ENCODE results near the gene TLK1. TPM values are rescaled to one million over a fixed set of nuclear protein-coding genes. Genes with fewer than 3 reads are reported as not detected.
"Not testable (repeated sequence)": the region's sequence is repeated elsewhere in the genome, so short reads cannot be mapped to it uniquely, and the experiment has no call there.

The TLK1 gene
- total RNA-seq, 1 donor from 2014 or later, result 106 TPM

GRCh38 chr2:171165967-171166327, 5.3 kb upstream of the TLK1 start:
- no peak for DNase-seq (ENCODE audit: low spot score)
- Mint-ChIP-seq H3K27ac (no peak overlapping the region), H3K9me3 (no peaks in the 10 kb centered on the region), H3K4me1 (ENCODE audit: low read depth) (peaks cover 33% of the 10 kb centered on the region), H3K36me3 (ENCODE audit: low read depth) (no peaks in the 10 kb centered on the region), H3K27me3 (ENCODE audit: insufficient read depth) (peaks cover 6% of the 10 kb centered on the region), H3K4me3 (no peak overlapping the region)
- intact Hi-C loops (cut with micrococcal nuclease), result no loop called here

- Mint-ChIP-seq H3K9me3 (no peaks in the 10 kb centered on the region), H3K27me3 (ENCODE audit: insufficient read depth) (peaks cover under 1% of the 10 kb centered on the region), H3K4me1 (ENCODE audit: low read depth) (peaks cover 47% of the 10 kb centered on the region), H3K36me3 (ENCODE audit: low read depth) (no peaks in the 10 kb centered on the region), H3K27ac (peak overlapping the region; percentile 75), H3K4me3 (peak overlapping the region; percentile 92)
- intact Hi-C loops (cut with micrococcal nuclease), result loop anchor here (5.0 kb wide), 3 partner anchors 64 to 524 kb away; partner anchors contain the start of genes CYBRD1 and DYNC1I2
- DNase-seq (ENCODE audit: low spot score), result no peak
Observed at GRCh38 chr2:171163261-171163660, 2.6 kb upstream of the TLK1 start.

GRCh38 chr2:171162522-171163197, 2.0 kb upstream of the TLK1 start:
- Mint-ChIP-seq H3K4me1 (ENCODE audit: low read depth) (peaks cover 51% of the 10 kb centered on the region), H3K27ac (peak overlapping the region; percentile 75), H3K4me3 (peak overlapping the region; percentile 92)
- H3K27me3 Mint-ChIP-seq (ENCODE audit: insufficient read depth); H3K36me3 Mint-ChIP-seq (ENCODE audit: low read depth); H3K9me3 Mint-ChIP-seq; DNase-seq (ENCODE audit: low spot score): not testable (repeated sequence)
- intact Hi-C loops (cut with micrococcal nuclease), result loop anchor here (1.0 to 5.0 kb wide), 9 partner anchors 11 to 525 kb away; partner anchors contain the start of genes CYBRD1, DCAF17 and DYNC1I2

GRCh38 chr2:171160956-171161740, 455 bp upstream of the TLK1 start:
- Mint-ChIP-seq H3K9me3 (no peaks in the 10 kb centered on the region), H3K27me3 (ENCODE audit: insufficient read depth) (peaks cover 2% of the 10 kb centered on the region), H3K36me3 (ENCODE audit: low read depth) (peaks cover 2% of the 10 kb centered on the region), H3K4me1 (ENCODE audit: low read depth) (peaks cover 64% of the 10 kb centered on the region), H3K4me3 (peak overlapping the region; percentile 92), H3K27ac (peak overlapping the region; percentile 98)
- intact Hi-C loops (cut with micrococcal nuclease), result loop anchor here (1.0 to 5.0 kb wide), 6 partner anchors 50 to 526 kb away; partner anchors contain the start of genes CYBRD1 and DYNC1I2
- peak; percentile 49 for DNase-seq (ENCODE audit: low spot score)

- Mint-ChIP-seq H3K36me3 (ENCODE audit: low read depth) (peaks cover 2% of the 10 kb centered on the region), H3K27ac (peak overlapping the region; percentile 94), H3K4me1 (ENCODE audit: low read depth) (peaks cover 79% of the 10 kb centered on the region), H3K4me3 (peak overlapping the region; percentile 96), H3K9me3 (no peaks in the 10 kb centered on the region), H3K27me3 (ENCODE audit: insufficient read depth) (peaks cover 2% of the 10 kb centered on the region)
- intact Hi-C loops (cut with micrococcal nuclease), result loop anchor here (1.0 to 5.0 kb wide), 10 partner anchors 23 to 528 kb away; partner anchors contain the start of genes CYBRD1 and DYNC1I2
- DNase-seq (ENCODE audit: low spot score), result peak; percentile 32
Observed at GRCh38 chr2:171159372-171160118, 1.1 kb downstream of the TLK1 start.

GRCh38 chr2:171158790-171159371, 1.8 kb downstream of the TLK1 start:
- no peak for DNase-seq (ENCODE audit: low spot score)
- Mint-ChIP-seq H3K27ac (peak overlapping the region; percentile 94), H3K36me3 (ENCODE audit: low read depth) (peaks cover 2% of the 10 kb centered on the region), H3K4me1 (ENCODE audit: low read depth) (peaks cover 82% of the 10 kb centered on the region), H3K4me3 (peak overlapping the region; percentile 96), H3K27me3 (ENCODE audit: insufficient read depth) (peaks cover 2% of the 10 kb centered on the region), H3K9me3 (no peaks in the 10 kb centered on the region)
- intact Hi-C loops (cut with micrococcal nuclease), result loop anchor here (1.0 to 2.0 kb wide), 4 partner anchors 23 to 231 kb away; no protein-coding TSS in a partner anchor

GRCh38 chr2:171158036-171158789, 2.5 kb downstream of the TLK1 start:
- no peak for DNase-seq (ENCODE audit: low spot score)
- H3K27ac Mint-ChIP-seq, result no peak overlapping the region
- intact Hi-C loops (cut with micrococcal nuclease), result loop anchor here (2.0 kb wide), 1 partner anchor 139 kb away; no protein-coding TSS in a partner anchor
- peak overlapping the region; percentile 96 for H3K4me3 Mint-ChIP-seq
- H3K4me1 Mint-ChIP-seq (ENCODE audit: low read depth), result peaks cover 78% of the 10 kb centered on the region
- peaks cover 2% of the 10 kb centered on the region for H3K36me3 Mint-ChIP-seq (ENCODE audit: low read depth)
- H3K27me3 Mint-ChIP-seq (ENCODE audit: insufficient read depth), result peaks cover 2% of the 10 kb centered on the region
- no peaks in the 10 kb centered on the region for H3K9me3 Mint-ChIP-seq

GRCh38 chr2:171157109-171157500, 3.6 kb downstream of the TLK1 start:
- Mint-ChIP-seq H3K27ac (no peak overlapping the region), H3K9me3 (no peaks in the 10 kb centered on the region), H3K36me3 (ENCODE audit: low read depth) (peaks cover 2% of the 10 kb centered on the region)

GRCh38 chr2:171154348-171154747, 6.3 kb downstream of the TLK1 start:
- Mint-ChIP-seq H3K27me3 (ENCODE audit: insufficient read depth) (peaks cover 2% of the 10 kb centered on the region), H3K27ac (no peak overlapping the region), H3K4me3 (no peak overlapping the region), H3K36me3 (ENCODE audit: low read depth) (peaks cover 2% of the 10 kb centered on the region), H3K4me1 (ENCODE audit: low read depth) (peaks cover 62% of the 10 kb centered on the region), H3K9me3 (no peaks in the 10 kb centered on the region)
- DNase-seq (ENCODE audit: low spot score), result no peak
- intact Hi-C loops (cut with micrococcal nuclease), result no loop called here

More at GRCh38 chr2:171157109-171157500, 3.6 kb downstream of the TLK1 start:
- H3K4me1 Mint-ChIP-seq (ENCODE audit: low read depth), result peaks cover 69% of the 10 kb centered on the region
- H3K27me3 Mint-ChIP-seq (ENCODE audit: insufficient read depth), result peaks cover 2% of the 10 kb centered on the region
- intact Hi-C loops (cut with micrococcal nuclease), result no loop called here
- H3K4me3 Mint-ChIP-seq, result peak overlapping the region; percentile 25
- DNase-seq (ENCODE audit: low spot score), result no peak

GRCh38 chr2:171150694-171151285, 9.9 kb downstream of the TLK1 start:
- intact Hi-C loops (cut with micrococcal nuclease), result no loop called here
- Mint-ChIP-seq H3K9me3 (no peaks in the 10 kb centered on the region), H3K4me1 (ENCODE audit: low read depth) (peaks cover 47% of the 10 kb centered on the region), H3K27me3 (ENCODE audit: insufficient read depth) (no peaks in the 10 kb centered on the region), H3K27ac (no peak overlapping the region), H3K36me3 (ENCODE audit: low read depth) (peaks cover 3% of the 10 kb centered on the region), H3K4me3 (no peak overlapping the region)
- DNase-seq (ENCODE audit: low spot score), result no peak

- Mint-ChIP-seq H3K27ac (no peak overlapping the region), H3K4me1 (ENCODE audit: low read depth) (peaks cover 42% of the 10 kb centered on the region)
- intact Hi-C loops (cut with micrococcal nuclease), result no loop called here
Observed at GRCh38 chr2:171149986-171150693, 10.6 kb downstream of the TLK1 start.

More at GRCh38 chr2:171149986-171150693, 10.6 kb downstream of the TLK1 start:
- Mint-ChIP-seq H3K36me3 (ENCODE audit: low read depth) (peaks cover 3% of the 10 kb centered on the region), H3K4me3 (no peak overlapping the region), H3K27me3 (ENCODE audit: insufficient read depth) (no peaks in the 10 kb centered on the region), H3K9me3 (no peaks in the 10 kb centered on the region)
- DNase-seq (ENCODE audit: low spot score), result no peak

All from activated T-helper 1 cell treated with anti-CD3 and anti-CD28 coated beads, Interleukin-12 subunit alpha, Interleukin-12 subunit beta, Interleukin-2, Interleukin-4 antibody, amounts not matched to agents 30 ng/mL and 10 ng/mL and 1 ng/mL, durations not matched to agents 14 hours and 24 hours and 36 hours (primary cell).